GM21381 (cell line): ENCODE measurements around the gene NDUFAF8.
A peak's percentile ranks its signal among the peaks of the same experiment; 100 is the strongest.
"Not testable (repeated sequence)": the region's sequence is repeated elsewhere in the genome, so short reads cannot be mapped to it uniquely, and the experiment has no call there.

Experiments used
- ATAC-seq: cut with Tn5 transposase; IDR thresholded peaks from one replicate; pipeline ENCODE4 v1.9.1; 2021; ENCODE audit warnings: mild to moderate bottlenecking, moderate library complexity; ENCODE audit not compliant: unreplicated experiment

The NDUFAF8 gene

DNA sequence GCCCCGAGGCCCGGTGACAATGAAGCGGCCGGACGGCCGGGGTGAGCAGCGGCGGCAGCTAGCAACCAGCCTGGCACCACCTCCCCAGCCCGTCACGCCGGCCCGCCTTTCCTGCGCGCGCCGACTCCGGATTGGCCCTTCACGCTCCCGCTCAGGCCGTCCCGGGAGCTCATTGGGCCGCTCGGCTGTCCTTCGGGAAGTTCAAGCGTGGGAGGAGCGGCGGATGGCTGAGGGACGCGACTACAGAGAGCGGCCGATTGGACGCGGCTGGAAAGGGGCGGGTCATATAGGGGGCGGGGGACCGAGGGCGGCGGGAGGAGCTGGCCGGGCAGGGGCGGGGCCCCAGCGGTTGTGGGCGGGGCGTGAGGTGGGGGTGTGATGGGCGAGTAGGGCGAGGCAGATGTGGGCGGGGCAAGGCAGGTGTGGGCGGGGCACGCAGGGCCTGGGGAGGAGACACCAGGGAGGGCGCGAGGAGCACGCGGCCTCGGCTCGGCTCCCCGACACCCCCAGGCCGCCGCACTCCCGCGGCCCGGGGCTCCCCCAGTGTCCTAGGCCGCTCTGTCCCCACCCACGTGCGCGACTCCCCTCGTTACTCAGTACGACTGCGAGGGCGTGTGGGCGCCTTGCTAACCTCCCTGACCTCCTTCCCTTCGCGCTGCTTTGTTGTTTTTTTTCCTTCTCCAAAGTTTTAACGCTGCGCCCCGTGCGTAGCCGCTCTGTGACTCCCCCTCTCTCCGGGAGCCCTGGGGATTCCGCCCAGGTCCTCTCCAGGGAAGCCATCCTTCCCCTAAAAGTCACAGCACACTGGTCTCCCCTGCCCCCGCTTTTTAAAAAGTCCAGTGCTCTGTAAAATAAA, 16.0 kb upstream of the NDUFAF8 start, which contains the start of gene CEP131:
TSS of gene CEP131 (minus strand) at position 60 of the 856 bp plus-strand sequence. CDS start 2,909 bp downstream, outside the sequence.
- ATAC-seq, result peak; percentile 92

- ATAC-seq, result no peak
These were observed 15.4 kb upstream of the NDUFAF8 start for GRCh38 chr17:81223762-81224130.

- not testable (repeated sequence) for ATAC-seq
These were observed 11.5 kb upstream of the NDUFAF8 start for GRCh38 chr17:81227630-81228029.

DNA sequence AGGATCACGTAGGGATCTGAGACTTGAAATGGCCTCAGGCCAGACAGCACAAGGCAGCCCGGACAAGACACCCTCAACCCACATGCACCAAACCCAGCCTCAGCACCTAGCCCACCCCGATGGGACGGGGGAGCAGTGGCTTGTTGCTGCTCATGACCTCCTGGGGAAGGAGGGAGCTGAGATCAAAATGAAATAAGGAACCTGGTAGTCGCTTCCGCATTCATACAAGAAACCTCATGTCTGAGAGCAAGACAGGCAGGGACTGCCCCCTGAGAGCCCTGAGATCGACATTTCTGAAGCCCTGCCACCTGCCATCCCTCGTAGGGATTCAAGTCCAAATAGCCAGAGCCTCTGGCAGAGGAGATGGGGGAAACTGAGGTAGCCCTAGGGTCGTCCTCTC, 10.7 kb upstream of the NDUFAF8 start:
- ATAC-seq, result no peak

DNA sequence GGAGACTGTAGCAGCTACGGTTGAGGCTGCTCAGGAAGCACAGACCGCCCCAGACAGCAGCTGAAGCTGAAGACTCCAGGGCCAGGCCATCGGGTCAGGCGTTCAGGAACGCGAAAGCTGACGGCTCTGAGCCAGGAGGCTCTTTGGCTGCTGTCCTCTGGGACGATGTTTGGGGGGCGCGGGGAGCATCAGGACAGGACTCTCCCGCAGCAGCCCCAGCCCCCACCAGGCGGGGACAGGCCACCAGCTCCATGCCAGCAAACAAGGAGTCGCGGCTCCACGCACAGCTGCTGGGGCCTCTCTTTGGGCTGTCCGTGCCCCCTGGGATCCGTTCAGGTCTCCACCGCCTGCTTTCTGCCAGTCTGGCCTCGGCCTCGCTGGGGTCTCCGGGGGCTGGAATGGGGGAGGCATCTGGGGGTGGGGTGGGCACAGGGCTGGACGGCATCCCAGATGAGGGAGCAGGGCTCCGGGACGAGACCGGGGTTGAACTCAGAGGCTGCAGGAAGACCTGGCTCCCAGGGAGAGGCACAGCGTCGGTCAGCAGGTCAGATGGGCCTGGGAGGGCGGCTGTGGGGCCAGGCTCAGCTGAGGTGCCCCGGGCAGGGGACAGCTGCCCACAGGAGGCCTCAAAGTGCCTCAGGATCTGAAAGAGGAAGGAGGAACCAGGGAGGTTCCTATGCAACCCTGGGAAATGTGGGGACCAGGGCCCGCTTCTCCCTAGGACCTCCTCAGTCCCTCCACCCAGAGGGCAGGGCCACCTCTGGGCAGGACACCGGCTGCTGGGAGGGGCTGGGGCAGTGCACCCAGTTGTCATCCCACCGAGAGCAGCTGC, 10.1 kb upstream of the NDUFAF8 start:
- ATAC-seq, result no peak

- no peak for ATAC-seq
These were observed 9.5 kb upstream of the NDUFAF8 start for GRCh38 chr17:81229666-81229920.

DNA sequence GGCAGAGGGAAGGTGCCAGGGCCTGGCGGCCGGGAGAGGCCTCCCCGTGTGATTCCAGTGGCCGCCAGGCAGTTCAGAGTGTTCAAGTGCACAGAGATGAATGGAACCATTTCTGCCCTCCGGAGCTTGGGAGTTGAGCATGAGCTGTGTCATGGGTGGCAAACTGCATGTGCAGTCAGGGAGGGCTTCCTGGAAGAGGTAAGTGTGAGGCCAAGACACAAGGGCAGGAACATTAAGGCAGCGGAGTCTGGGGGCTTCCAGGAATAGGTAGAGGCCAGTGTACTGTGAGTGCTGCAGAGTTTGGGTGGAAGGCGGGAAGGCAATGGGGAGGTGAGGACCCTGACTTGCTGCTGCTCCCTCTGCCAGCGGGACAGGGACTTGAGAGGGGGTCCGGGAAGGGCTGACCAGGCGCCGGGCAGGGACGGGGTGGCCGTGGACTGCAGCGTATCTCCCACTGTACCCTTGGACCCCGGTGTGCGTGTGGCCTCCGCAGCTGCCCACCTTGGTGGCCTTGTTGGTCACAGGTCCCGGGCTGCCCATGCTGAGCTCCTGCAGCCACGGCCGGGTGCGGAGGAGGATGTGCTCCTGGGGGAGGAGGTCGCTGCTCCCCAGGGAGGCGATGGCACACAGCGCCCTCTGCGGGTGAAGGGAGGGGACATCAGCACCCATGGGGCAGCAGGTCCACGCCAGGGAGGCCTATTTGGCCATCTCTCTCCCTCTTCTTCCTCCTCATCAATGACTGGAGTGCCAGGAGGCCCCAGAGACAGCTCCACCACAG, 8.9 kb upstream of the NDUFAF8 start:
- no peak for ATAC-seq

- ATAC-seq, result no peak
These were observed 7.9 kb upstream of the NDUFAF8 start for GRCh38 chr17:81231121-81231645.

DNA sequence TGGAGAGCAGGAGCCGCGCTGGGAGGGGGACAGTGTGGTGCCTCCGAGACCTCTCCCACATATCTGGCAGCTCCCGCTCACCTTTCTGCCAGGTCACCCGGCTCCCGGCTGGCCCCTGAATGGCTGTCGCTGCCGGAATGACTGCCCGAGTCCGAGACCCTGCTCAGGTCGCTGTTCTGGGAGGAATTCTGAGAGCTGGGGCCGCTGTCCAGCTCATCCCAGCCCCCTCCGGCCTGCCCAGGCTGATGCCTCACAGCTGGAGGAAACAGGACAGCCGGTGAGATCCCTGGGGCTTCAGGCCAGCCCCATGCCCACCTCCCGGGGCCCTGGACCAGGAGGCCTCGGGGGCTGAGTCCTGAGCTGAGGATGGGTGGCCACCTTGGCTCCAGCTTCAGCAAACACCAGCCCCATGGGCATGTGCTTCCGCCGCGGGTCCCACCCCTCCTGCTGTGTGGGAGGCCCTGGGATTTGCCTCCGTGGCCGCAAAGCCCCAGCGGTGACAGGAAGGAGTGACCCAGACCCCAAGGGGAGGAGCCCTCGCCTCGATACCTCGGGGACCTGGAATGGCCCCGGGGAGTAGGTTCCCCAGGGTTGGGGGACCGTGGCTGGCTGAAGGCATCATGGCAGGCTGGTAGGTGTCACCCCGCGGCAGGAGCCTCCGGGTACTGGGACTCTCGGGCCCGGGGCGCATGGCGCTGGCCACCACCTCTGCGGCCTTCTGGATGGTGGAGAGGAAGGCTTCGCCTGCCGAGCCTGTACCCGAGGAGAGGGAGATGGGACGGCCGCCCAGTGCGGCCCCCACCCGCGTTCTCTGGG, 7.1 kb upstream of the NDUFAF8 start:
- ATAC-seq, result no peak

GRCh38 chr17:81232616-81233241, 6.4 kb upstream of the NDUFAF8 start:
- no peak for ATAC-seq

GRCh38 chr17:81233316-81233715, 5.8 kb upstream of the NDUFAF8 start:
- ATAC-seq, result no peak

DNA sequence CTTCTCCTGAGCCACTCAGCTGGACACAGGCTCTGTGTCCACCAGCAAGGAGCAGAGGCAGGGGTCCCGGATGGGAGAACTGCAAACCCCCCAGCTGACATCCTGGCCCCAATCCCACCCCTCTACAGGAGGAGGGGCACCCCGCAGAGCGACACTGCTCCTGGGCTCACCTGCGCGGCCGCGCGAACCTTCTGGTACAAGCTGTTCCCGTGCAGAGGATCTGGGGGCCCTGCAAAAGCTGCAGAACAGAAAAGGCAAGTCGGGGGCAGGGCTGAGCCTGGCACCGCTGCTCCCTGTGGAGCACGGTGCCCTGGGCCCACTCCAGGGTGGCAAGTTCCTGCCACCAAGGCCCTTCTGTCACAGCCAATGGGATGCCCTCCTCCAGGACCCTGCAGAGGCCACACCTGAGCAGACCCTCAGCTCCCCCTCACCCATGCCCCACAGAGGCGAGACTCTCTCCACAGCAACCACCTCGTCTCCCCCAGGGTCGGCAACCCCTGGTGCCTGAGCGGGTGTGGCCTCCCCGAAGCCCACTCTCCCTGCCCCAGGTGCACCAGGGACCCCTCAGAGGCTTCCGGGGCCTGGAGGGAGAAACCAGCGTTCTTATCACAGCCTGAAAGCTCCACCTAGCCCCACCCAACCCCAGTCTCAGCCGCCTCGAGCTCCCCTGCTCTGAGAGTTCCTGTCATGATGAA, 5.2 kb upstream of the NDUFAF8 start:
- no peak for ATAC-seq

- no peak for ATAC-seq
These were observed 4.6 kb upstream of the NDUFAF8 start for GRCh38 chr17:81234506-81234855.

GRCh38 chr17:81234940-81235821, 3.9 kb upstream of the NDUFAF8 start:
- no peak for ATAC-seq

DNA sequence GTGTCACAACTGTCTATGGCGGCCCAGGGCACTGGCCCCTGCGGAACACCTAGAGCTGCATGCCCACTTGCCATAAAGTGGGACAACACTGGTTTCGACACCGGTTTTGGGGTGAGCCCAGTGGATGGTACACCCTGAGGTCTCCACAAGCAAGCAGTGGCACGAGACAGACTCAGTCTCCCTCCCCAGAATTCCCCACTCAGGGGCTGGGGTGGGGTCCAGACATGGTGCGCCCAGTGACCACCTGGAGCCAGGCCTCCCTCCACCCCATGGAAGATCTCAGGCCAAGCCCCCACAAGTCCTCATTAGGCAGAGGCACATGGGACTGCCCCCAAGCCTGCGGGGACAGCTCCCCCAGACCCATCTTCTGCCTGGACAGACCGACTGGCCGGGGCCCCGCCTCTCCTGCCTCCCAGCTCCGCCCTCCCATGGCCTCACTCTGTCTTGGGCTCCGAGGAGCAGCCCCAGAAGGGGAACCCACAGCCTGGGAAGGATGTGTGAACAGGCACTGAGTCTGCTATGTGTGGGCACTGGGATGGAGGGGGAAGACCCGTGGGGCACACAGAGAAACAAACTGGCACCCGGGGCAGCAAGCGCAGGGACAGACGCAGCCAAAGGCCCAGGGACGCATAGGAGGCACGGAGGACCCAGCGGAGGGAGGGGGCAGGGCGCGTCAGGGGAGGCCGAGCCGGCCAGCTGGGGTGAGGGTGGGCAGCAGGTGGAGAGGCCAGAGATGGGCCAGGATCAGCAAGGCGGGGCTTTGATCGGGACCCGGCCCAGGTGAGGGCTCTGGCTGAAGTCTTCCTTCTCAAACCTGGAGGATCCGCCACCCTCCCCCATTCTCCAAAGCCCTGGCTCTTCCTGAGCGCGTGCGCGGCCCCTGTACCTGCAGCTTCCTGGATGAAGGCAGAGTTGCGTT, 3.0 kb upstream of the NDUFAF8 start:
- no peak for ATAC-seq

DNA sequence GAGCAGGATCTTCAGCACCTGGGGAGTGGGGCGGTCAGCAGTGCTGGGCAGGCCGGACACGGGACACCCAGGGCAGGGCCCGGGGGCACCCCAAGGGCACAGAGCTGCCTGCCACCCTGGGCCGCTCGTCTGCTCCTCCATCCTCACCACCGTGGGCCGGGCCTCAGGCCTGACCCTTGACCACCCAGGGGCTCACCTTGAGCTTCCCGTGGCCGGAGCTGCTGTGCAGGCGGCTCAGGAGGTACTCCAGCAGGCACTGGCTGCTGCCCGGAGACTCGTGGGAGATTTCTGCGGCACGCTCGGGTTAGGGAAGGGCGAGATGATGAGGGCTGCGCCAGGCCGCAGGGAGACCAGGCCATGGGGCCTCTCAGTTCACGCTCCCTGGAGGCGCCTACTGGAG, 2.3 kb upstream of the NDUFAF8 start:
- ATAC-seq, result no peak
